ENCODE data around the gene USP22. TPM values are rescaled to one million over a fixed set of nuclear protein-coding genes. Genes with fewer than 3 reads are reported as not detected.

The USP22 gene
- total and polyA plus RNA-seq, 2 of the 13 experiments (the other 11 are each of a cell fraction or from before 2014, with no cell fraction given): 98.0 to 130 TPM

GRCh38 chr17:21043296-21044232 is 753 bp upstream of the USP22 start (continued):
- 0 out of 2 replicates have a peak, but pooled peaks have one; percentile 44 for TF ChIP-seq HINFP (CRISPR knock-in tag; IDR thresholded peaks at IDR 0.05; ENCODE audit: low read depth)
- no peak for TF ChIP-seq ZUFSP (CRISPR knock-in tag; IDR thresholded peaks at IDR 0.05; ENCODE audit: borderline replicate concordance)
- TF ChIP-seq ZBTB7B (CRISPR knock-in tag; IDR thresholded peaks at IDR 0.05): no peak
- TF ChIP-seq RBM39 (IDR thresholded peaks at IDR 0.05; ENCODE audit: low read depth, low read length, poor library complexity, severe bottlenecking): no peak
- no peak for TF ChIP-seq DR1 (CRISPR knock-in tag; IDR thresholded peaks at IDR 0.05)
- no peak for TF ChIP-seq NONO (IDR thresholded peaks at IDR 0.05)
- peak; percentile 72 for TF ChIP-seq NONO (CRISPR knock-in tag; conservative IDR thresholded peaks at IDR 0.05)
- TF ChIP-seq MEF2D (CRISPR knock-in tag; IDR thresholded peaks at IDR 0.05): peak; percentile 66; the same call in 1 of the 2 replicates
- TF ChIP-seq CENPT (CRISPR knock-in tag; IDR thresholded peaks at IDR 0.05; ENCODE audit: low read depth): no peak
- no peak for TF ChIP-seq ZNF121 (CRISPR knock-in tag; IDR thresholded peaks at IDR 0.05)
- TF ChIP-seq FUBP1 (CRISPR knock-in tag; IDR thresholded peaks at IDR 0.05; ENCODE audit: borderline replicate concordance): no peak
- peak; percentile 51; the same call in 1 of the 2 replicates for TF ChIP-seq YEATS2 (CRISPR knock-in tag; IDR thresholded peaks at IDR 0.05; ENCODE audit: borderline replicate concordance)
- TF ChIP-seq SRSF1 (optimal IDR thresholded peaks at IDR 0.05; ENCODE audit: low read depth, low read length): peak; percentile 89
- peak; percentile 67; the same call in 1 of the 2 replicates for TF ChIP-seq ZBTB4 (CRISPR knock-in tag; IDR thresholded peaks at IDR 0.05; ENCODE audit: borderline replicate concordance)
- no peak for TF ChIP-seq GMEB1 (CRISPR knock-in tag; IDR thresholded peaks at IDR 0.05; ENCODE audit: borderline replicate concordance)
- TF ChIP-seq ZNF672 (CRISPR knock-in tag; IDR thresholded peaks at IDR 0.05): no peak
- no peak for TF ChIP-seq ZNF547 (CRISPR knock-in tag; IDR thresholded peaks at IDR 0.05)
